Caco-2 (cell line): ENCODE results near the gene UNC13C. TPM values are rescaled to one million over a fixed set of nuclear protein-coding genes. Genes with fewer than 3 reads are reported as not detected.

ENCODE experiments used
- BruUV-seq: library from RNA; stranded (reverse); fragments of 400-500 nt; replicated peaks from 2 replicates; lab custom pipeline; 2021; lab: Mats Ljungman, UMichigan
- CTCF ChIA-PET: fragments of 300-600 bp; sonication (Branson Sonifier 250); formaldehyde crosslinking; loops from one replicate; lab custom pipeline; 2022; ENCODE audit warnings: antibody characterized with exemption; lab: Charles Lee
- POLR2A ChIA-PET: fragments of 300-600 bp; sonication (Branson Sonifier 250); formaldehyde crosslinking; loops from one replicate; lab custom pipeline; 2022; ENCODE audit warnings: antibody characterized with exemption; lab: Charles Lee
- DNase-seq, 2 experiments: peaks; one replicate each; pipeline versions ENCODE4 v3.0.0 to v3.0.0-alpha.2; 2020 to 2022
- H3K27me3 ChIP-seq: replicated peaks from 2 replicates; pipeline ENCODE4 v1.6.0; 2011; ENCODE audit warnings: low read length; ENCODE audit not compliant: control insufficient read depth, insufficient read depth
- H3K36me3 ChIP-seq: 2 replicates; pipeline ENCODE4 v1.5.1; 2011; ENCODE audit warnings: low read length; ENCODE audit not compliant: control insufficient read depth, insufficient read depth
- H3K4me1 ChIP-seq: fragments of 250-450 bp; sonication (Bioruptor Pico); 2 replicates; pipeline ENCODE4 v1.5.1; 2020; ENCODE audit warnings: mild to moderate bottlenecking
- H3K4me3 ChIP-seq: 2 replicates; pipeline ENCODE4 v1.5.1; 2011; ENCODE audit warnings: low read depth, mild to moderate bottlenecking, control low read depth, low read length
- H3K9me3 ChIP-seq: fragments of 250-450 bp; sonication (Bioruptor Pico); 2 replicates; pipeline ENCODE4 v1.5.1; 2020; ENCODE audit warnings: mild to moderate bottlenecking, moderate library complexity
- H3K27ac Mint-ChIP-seq: one replicate; pipeline ENCODE4 v1.8.0; 2022; ENCODE audit warnings: mixed read lengths; ENCODE audit not compliant: unreplicated experiment
- H3K27me3 Mint-ChIP-seq: one replicate; pipeline ENCODE4 v1.8.0; 2022; ENCODE audit warnings: mixed read lengths; ENCODE audit not compliant: insufficient read depth, unreplicated experiment
- H3K36me3 Mint-ChIP-seq: one replicate; pipeline ENCODE4 v1.8.0; 2022; ENCODE audit warnings: mild to moderate bottlenecking, mixed read lengths; ENCODE audit not compliant: insufficient read depth, unreplicated experiment
- H3K4me1 Mint-ChIP-seq: one replicate; pipeline ENCODE4 v1.8.0; 2022; ENCODE audit warnings: low read depth, mixed read lengths; ENCODE audit not compliant: unreplicated experiment
- H3K4me3 Mint-ChIP-seq: one replicate; pipeline ENCODE4 v1.8.0; 2022; ENCODE audit warnings: mild to moderate bottlenecking, moderate library complexity, mixed read lengths; ENCODE audit not compliant: unreplicated experiment
- H3K9me3 Mint-ChIP-seq: one replicate; pipeline ENCODE4 v1.8.0; 2022; ENCODE audit warnings: mixed read lengths; ENCODE audit not compliant: unreplicated experiment
- intact Hi-C: fragments of 100-400 bp; cut with micrococcal nuclease; formaldehyde crosslinking; loops from one replicate; pipeline ENCODE4 v1.10.0; 2022; ENCODE audit not compliant: unreplicated experiment
- total RNA-seq: library from RNA; stranded (reverse); gene quantifications from 2 replicates; pipeline ENCODE4 v1.2.3, GENCODE V29; 2022
- TF ChIP-seq, protein P1 (sequence below), 2 experiments: fragments of 200-600 bp in 1 of 2; IDR thresholded peaks; 1 replicate in 1 of 2; 2 replicates in 1 of 2; pipeline versions ENCODE4 v1.5.1 to v1.8.0; 2011 to 2022; ENCODE audit warnings: antibody characterized with exemption in 1 of 2, control low read depth in 1 of 2, inconsistent platforms in 1 of 2, low read depth in 1 of 2, low read length in 1 of 2, mild to moderate bottlenecking in 1 of 2, moderate library complexity in 1 of 2; ENCODE audit not compliant: insufficient read depth in 1 of 2, severe bottlenecking in 1 of 2, unreplicated experiment in 1 of 2

UNC13C gene
- total RNA-seq, 1 experiment from 2014 or later: 2.9 TPM

DNA sequence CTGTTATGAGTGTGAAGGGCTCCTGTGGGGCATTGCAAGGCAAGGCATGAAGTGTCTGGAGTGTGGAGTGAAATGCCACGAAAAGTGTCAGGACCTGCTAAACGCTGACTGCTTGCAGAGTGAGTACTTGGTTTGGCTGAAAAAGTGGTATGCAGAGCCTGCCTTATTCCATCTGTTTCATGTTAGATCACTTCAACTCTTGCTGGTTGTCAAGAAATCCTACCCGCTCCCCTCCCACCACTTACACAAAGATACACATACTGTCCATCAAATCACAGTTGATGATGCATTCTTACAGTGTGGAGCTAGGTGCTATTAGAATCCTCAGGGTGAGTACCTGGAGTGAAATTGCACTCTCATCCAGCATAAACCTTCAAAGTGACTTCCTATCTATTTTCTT, 272.1 kb downstream of the UNC13C start:
- POLR2A ChIA-PET: no interaction called here
- H3K27me3 Mint-ChIP-seq: peaks cover 3% of the 10 kb centered on the region

DNA sequence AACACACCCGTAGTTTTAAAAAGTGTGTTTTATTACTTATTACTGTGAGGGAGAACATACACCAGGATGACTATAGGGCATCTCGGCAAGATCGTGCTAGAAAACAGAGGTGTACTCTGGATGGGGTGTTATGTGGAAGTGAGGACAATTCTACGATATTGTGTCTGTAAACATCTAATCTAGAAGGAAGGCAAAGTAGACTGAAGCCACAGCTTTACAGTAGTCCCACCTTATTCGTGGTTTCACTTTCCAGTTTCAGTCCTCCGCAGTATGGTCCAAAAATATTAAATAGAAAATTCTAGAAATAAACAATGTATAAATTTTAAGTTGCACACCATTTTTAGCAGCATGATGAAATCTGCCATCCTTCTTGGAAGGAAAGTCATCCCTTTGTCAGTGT, 277.9 kb downstream of the UNC13C start:
- intact Hi-C loops: no loop called here
- BruUV-seq: no TSS peak
- Histone ChIP-seq H3K4me1 (no peaks in the 10 kb centered on the region), H3K9me3 (no peaks in the 10 kb centered on the region), H3K4me3 (no peak overlapping the region), H3K36me3 (no peaks in the 10 kb centered on the region), H3K27me3 (no peaks in the 10 kb centered on the region)
- TF ChIP-seq, protein P1, sequence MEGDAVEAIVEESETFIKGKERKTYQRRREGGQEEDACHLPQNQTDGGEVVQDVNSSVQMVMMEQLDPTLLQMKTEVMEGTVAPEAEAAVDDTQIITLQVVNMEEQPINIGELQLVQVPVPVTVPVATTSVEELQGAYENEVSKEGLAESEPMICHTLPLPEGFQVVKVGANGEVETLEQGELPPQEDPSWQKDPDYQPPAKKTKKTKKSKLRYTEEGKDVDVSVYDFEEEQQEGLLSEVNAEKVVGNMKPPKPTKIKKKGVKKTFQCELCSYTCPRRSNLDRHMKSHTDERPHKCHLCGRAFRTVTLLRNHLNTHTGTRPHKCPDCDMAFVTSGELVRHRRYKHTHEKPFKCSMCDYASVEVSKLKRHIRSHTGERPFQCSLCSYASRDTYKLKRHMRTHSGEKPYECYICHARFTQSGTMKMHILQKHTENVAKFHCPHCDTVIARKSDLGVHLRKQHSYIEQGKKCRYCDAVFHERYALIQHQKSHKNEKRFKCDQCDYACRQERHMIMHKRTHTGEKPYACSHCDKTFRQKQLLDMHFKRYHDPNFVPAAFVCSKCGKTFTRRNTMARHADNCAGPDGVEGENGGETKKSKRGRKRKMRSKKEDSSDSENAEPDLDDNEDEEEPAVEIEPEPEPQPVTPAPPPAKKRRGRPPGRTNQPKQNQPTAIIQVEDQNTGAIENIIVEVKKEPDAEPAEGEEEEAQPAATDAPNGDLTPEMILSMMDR (IDR thresholded peaks at IDR 0.05; ENCODE audit: insufficient read depth in 1 of 2, low read depth in 1 of 2, low read length in 1 of 2, severe bottlenecking in 1 of 2, unreplicated experiment in 1 of 2): no peak
- Mint-ChIP-seq H3K27me3 (no peaks in the 10 kb centered on the region), H3K4me3 (no peak overlapping the region), H3K36me3 (no peaks in the 10 kb centered on the region), H3K4me1 (no peaks in the 10 kb centered on the region), H3K27ac (no peak overlapping the region), H3K9me3 (no peaks in the 10 kb centered on the region)
- ChIA-PET CTCF (no interaction called here), POLR2A (no interaction called here)
- DNase-seq: no peak

More for the DNA sequence above, 272.1 kb downstream of the UNC13C start:
- Histone ChIP-seq H3K27me3 (no peaks in the 10 kb centered on the region), H3K4me1 (no peaks in the 10 kb centered on the region), H3K36me3 (no peaks in the 10 kb centered on the region), H3K4me3 (no peak overlapping the region), H3K9me3 (no peaks in the 10 kb centered on the region)
- DNase-seq: no peak
- no TSS peak for BruUV-seq
- no peak overlapping the region for H3K27ac Mint-ChIP-seq
- no peaks in the 10 kb centered on the region for H3K9me3 Mint-ChIP-seq
- H3K4me1 Mint-ChIP-seq: no peaks in the 10 kb centered on the region
- H3K4me3 Mint-ChIP-seq: no peak overlapping the region
- H3K36me3 Mint-ChIP-seq: no peaks in the 10 kb centered on the region
- CTCF ChIA-PET: no interaction called here
- intact Hi-C loops: no loop called here
- TF ChIP-seq, protein P1 (IDR thresholded peaks at IDR 0.05; ENCODE audit: insufficient read depth in 1 of 2, low read depth in 1 of 2, low read length in 1 of 2, severe bottlenecking in 1 of 2, unreplicated experiment in 1 of 2): no peak

DNA sequence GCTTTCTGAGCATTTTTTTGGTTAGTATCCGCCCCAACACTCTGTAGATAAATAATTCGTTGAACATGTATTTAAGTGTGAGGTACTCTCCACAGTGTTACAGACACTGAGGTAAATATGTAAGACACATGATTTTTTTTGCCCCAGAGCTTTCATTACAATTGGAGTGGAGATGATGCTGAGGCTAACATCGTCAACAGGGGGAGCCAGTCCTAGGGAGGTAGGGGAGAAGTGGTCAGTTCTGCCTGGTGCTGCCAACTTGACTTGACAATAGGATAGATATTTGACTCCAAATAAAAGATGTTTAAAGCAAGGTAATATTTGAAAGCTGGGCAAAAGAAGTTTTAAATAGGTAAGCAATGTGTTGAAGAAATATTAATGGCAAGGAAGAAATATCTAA, 295.7 kb downstream of the UNC13C start:
- Mint-ChIP-seq H3K9me3 (no peaks in the 10 kb centered on the region), H3K27me3 (no peaks in the 10 kb centered on the region), H3K27ac (no peak overlapping the region), H3K4me3 (no peak overlapping the region), H3K36me3 (no peaks in the 10 kb centered on the region), H3K4me1 (no peaks in the 10 kb centered on the region)
- H3K9me3 ChIP-seq: no peaks in the 10 kb centered on the region
- no TSS peak for BruUV-seq
- ChIA-PET CTCF (no interaction called here), POLR2A (no interaction called here)
- intact Hi-C loops: no loop called here
- H3K4me3 ChIP-seq: no peak overlapping the region
- H3K4me1 ChIP-seq: no peaks in the 10 kb centered on the region
- no peaks in the 10 kb centered on the region for H3K36me3 ChIP-seq
- no peaks in the 10 kb centered on the region for H3K27me3 ChIP-seq
- TF ChIP-seq, protein P1 (IDR thresholded peaks at IDR 0.05; ENCODE audit: insufficient read depth in 1 of 2, low read depth in 1 of 2, low read length in 1 of 2, severe bottlenecking in 1 of 2, unreplicated experiment in 1 of 2): peak; percentile 12 to 28
- peak in 1 of 2 experiments; percentile 24 for DNase-seq
